Duodenal mucosa (tissue), 2 donors: ENCODE measurements around the gene MEMO1.
"Not testable (repeated sequence)": the region's sequence is repeated elsewhere in the genome, so short reads cannot be mapped to it uniquely, and the experiment has no call there.

ENCODE experiments used
- H3K27ac ChIP-seq: one replicate; pipeline ENCODE4 v1.7.0; 2013; ENCODE audit warnings: low read depth, low read length
- H3K27me3 ChIP-seq, 2 donors: one replicate each; pipeline ENCODE4 v1.7.0; 2013; ENCODE audit warnings: low read length in 2 of 2, control low read depth in 1 of 2; ENCODE audit not compliant: insufficient read depth in 2 of 2, control insufficient read depth in 1 of 2
- H3K36me3 ChIP-seq, 2 donors: one replicate each; pipeline ENCODE4 v1.7.0; 2013; ENCODE audit warnings: low read length in 2 of 2, control low read depth in 1 of 2; ENCODE audit not compliant: insufficient read depth in 2 of 2, control insufficient read depth in 1 of 2
- H3K4me1 ChIP-seq, 2 donors: one replicate each; pipeline ENCODE4 v1.7.0; 2013; ENCODE audit warnings: low read length in 2 of 2, control low read depth in 1 of 2; ENCODE audit not compliant: insufficient read depth in 2 of 2, control insufficient read depth in 1 of 2
- H3K4me3 ChIP-seq, 2 donors: one replicate each; pipeline ENCODE4 v1.7.0; 2013; ENCODE audit warnings: low read length in 2 of 2, low read depth in 1 of 2
- H3K9ac ChIP-seq, 2 donors: one replicate each; pipeline ENCODE4 v1.7.0; 2013; ENCODE audit warnings: low read length in 2 of 2, low read depth in 1 of 2
- H3K9me3 ChIP-seq, 2 donors: one replicate each; pipeline ENCODE4 v1.7.0; 2013; ENCODE audit warnings: low read length in 2 of 2, control low read depth in 1 of 2; ENCODE audit not compliant: control insufficient read depth in 1 of 2

Gene MEMO1

DNA sequence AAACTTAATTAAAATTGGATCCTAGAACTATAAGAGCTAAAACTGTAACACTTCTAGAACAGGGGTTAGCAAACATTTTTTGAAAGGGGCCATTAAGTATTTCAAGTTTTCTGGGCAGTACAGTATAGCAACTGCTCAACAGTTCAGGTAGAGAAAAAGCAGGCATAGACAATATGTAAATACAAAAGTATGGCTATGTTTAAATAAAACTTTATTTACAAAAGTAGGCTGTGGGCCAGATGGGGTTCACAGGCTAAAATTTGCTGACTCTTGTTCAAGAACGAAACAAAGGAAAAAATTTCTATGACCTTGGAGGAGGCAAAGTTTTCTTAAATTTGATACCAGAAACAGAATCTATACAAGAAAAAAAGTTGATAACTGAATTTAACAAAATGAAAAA, 114.5 kb downstream of the MEMO1 start:
- peaks cover 0 to 7% of the 10 kb centered on the region in 2 donors for H3K36me3 ChIP-seq
- no peaks in the 10 kb centered on the region for H3K27me3 ChIP-seq
- peaks cover 0 to 10% of the 10 kb centered on the region in 2 donors for H3K9me3 ChIP-seq
- H3K4me1 ChIP-seq: no peaks in the 10 kb centered on the region
- H3K27ac ChIP-seq: no peak overlapping the region
- H3K4me3 ChIP-seq: no peak overlapping the region
- no peak overlapping the region for H3K9ac ChIP-seq

DNA sequence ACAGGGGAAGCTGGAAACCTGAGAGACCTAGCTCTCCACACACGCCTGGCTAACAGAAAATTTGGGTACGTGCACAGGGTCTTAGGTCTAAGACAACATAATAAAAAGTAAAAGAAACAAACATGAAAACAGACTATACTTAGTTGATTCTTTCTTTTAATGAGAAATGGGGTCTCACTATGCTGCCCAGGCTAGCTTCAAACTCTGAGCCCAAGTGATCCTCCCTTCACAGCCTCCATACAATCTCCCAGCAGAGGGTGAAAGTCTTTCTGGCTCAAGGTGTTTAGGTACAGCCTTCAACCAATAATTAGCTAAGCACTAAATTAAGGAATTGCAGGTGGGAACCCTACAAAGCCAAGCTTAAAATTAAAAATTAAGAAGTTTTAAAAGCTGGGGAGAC, 116.2 kb downstream of the MEMO1 start:
- H3K36me3 ChIP-seq: peaks cover 6 to 12% of the 10 kb centered on the region in 2 donors
- no peak overlapping the region for H3K9ac ChIP-seq
- H3K27me3 ChIP-seq: no peaks in the 10 kb centered on the region
- H3K27ac ChIP-seq: no peak overlapping the region
- H3K9me3 ChIP-seq: peaks cover 0 to 10% of the 10 kb centered on the region in 2 donors
- H3K4me3 ChIP-seq: no peak overlapping the region
- H3K4me1 ChIP-seq: no peaks in the 10 kb centered on the region

DNA sequence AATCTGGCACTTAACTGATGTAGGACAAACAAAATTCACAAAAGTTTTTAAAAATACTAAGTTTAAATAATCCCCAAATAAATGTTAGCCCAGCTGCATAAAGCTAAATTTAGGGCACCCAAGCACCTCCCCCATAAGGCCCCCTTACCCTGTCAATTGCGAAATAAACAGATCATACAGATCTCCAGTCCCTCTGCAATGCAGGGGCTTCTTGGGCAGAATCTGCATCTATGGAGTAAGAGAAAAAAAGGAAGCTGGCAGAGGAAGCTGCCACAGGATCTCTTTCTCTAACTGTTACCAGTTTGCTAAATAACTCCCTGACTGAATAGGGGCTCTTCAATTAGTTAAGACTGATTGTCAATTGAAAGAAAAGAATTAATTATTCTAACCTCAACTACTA, 117.7 kb downstream of the MEMO1 start:
- no peaks in the 10 kb centered on the region for H3K27me3 ChIP-seq
- H3K4me1 ChIP-seq: no peaks in the 10 kb centered on the region
- H3K9me3 ChIP-seq: peaks cover 0 to 5% of the 10 kb centered on the region in 2 donors
- H3K36me3 ChIP-seq: peaks cover 6 to 8% of the 10 kb centered on the region in 2 donors
- no peak overlapping the region for H3K9ac ChIP-seq
- no peak overlapping the region for H3K4me3 ChIP-seq
- no peak overlapping the region for H3K27ac ChIP-seq

DNA sequence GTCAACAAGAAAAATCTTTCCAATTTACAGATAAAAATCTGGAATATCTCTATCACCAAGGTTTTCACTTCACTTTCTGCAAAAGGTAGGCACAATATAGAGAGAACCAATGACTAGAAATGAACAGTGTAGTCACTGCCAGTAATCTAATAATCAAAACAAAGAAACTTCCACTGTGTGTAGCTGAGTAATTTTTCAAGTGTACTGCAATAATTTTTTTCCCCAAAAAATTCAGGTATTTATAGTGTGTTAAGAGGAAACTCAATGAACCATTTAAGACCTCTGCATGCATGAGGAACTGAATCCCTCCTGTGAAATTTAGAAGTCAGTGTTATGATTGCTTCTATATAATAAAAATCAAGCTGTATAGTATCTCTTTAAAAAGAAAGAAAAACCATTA, 121.8 kb downstream of the MEMO1 start:
- H3K9ac ChIP-seq: no peak overlapping the region
- H3K27ac ChIP-seq: no peak overlapping the region
- H3K4me1 ChIP-seq: no peaks in the 10 kb centered on the region

DNA sequence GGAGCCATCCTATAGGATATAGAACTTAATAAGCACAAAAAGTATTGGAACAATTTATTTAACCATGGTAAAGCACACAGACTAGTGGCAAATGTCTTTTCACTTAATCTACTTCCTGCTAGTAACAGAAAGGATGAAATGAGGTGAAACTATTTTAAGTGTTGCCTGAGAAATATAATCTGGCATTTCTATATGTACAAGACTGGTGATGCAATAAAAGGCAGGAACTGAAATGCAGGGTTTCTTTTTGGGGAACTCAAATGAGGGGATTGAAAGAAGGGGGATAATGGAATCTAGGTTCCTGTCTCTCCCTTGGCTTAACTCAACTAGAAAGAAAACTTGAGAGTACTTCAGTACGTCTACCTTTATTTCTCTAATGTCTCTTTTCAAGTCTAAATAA, 122.3 kb downstream of the MEMO1 start:
- no peaks in the 10 kb centered on the region for H3K4me1 ChIP-seq
- no peaks in the 10 kb centered on the region for H3K9me3 ChIP-seq
- no peak overlapping the region for H3K4me3 ChIP-seq
- no peak overlapping the region for H3K9ac ChIP-seq
- H3K27ac ChIP-seq: no peak overlapping the region
- H3K27me3 ChIP-seq: no peaks in the 10 kb centered on the region
- peaks cover 5 to 6% of the 10 kb centered on the region in 2 donors for H3K36me3 ChIP-seq

More for the DNA sequence above, 121.8 kb downstream of the MEMO1 start:
- no peaks in the 10 kb centered on the region for H3K27me3 ChIP-seq
- H3K9me3 ChIP-seq: no peaks in the 10 kb centered on the region
- H3K4me3 ChIP-seq: no peak overlapping the region
- peaks cover 5 to 6% of the 10 kb centered on the region in 2 donors for H3K36me3 ChIP-seq

DNA sequence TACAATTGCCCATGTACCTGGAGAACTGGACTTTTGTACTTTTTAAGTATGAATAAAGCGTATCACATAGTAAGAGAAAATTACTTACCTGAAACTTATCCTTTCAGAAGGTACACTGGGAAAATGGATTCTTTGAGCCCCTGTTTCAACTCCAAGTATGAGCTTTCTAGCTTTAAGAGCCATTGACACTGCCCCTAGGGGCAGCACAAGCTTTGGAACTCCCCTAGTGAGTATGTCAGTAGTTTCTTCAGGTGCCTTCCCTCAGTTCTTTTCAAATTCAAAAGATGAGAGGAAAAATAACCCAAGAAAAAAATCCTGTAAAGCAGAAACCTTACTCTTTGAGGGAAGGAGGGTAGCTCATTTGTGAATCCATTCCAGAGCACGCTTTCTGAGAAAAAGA, 124.1 kb downstream of the MEMO1 start:
- peaks cover 5 to 6% of the 10 kb centered on the region in 2 donors for H3K36me3 ChIP-seq
- H3K4me3 ChIP-seq: no peak overlapping the region
- H3K9ac ChIP-seq: no peak overlapping the region
- H3K27ac ChIP-seq: no peak overlapping the region
- no peaks in the 10 kb centered on the region for H3K9me3 ChIP-seq
- no peaks in the 10 kb centered on the region for H3K4me1 ChIP-seq
- H3K27me3 ChIP-seq: no peaks in the 10 kb centered on the region

DNA sequence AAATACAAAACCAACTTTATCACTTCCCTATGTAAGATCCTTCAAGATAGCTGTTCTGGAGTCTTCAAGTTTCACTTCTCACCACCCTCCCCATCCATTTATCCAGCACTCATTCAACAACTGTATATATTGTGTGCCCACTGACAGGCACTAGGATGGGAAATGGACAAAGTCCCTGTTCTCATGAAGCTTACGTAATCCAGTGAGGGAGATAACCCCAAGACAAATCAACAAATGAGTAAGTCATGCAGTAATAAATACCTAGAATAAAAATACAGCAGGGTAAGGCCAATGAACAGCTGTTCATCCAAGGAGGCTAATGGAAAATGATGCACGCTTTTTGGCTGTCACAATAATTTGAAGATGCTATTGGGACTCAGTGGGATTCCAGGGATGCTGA, 133.8 kb downstream of the MEMO1 start:
- H3K27me3 ChIP-seq: no peaks in the 10 kb centered on the region
- no peak overlapping the region for H3K27ac ChIP-seq
- H3K36me3 ChIP-seq: no peaks in the 10 kb centered on the region
- H3K4me3 ChIP-seq: no peak overlapping the region
- no peak overlapping the region for H3K9ac ChIP-seq
- H3K4me1 ChIP-seq: no peaks in the 10 kb centered on the region
- H3K9me3 ChIP-seq: no peaks in the 10 kb centered on the region

DNA sequence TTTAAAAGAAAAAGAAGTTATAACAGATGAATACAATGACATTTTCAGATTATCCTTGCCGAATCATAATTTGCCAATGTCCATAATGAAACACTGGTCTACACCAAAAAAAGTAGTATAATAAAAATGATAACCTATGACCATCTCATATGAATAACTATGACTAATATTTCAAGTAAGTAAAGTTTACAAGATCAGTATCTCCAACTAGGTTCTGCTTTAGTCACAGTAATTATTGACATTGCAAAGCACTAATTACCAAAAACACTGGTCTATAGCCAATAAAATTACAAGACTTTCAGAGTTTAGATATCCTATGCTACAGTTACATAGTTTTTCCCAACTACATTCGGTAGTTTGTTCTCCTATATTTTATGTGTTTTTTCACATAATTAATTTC, 136.7 kb downstream of the MEMO1 start:
- no peaks in the 10 kb centered on the region for H3K27me3 ChIP-seq
- H3K27ac ChIP-seq: no peak overlapping the region
- no peaks in the 10 kb centered on the region for H3K36me3 ChIP-seq
- H3K9ac ChIP-seq: no peak overlapping the region
- H3K4me3 ChIP-seq: no peak overlapping the region
- H3K4me1 ChIP-seq: no peaks in the 10 kb centered on the region
- no peaks in the 10 kb centered on the region for H3K9me3 ChIP-seq

DNA sequence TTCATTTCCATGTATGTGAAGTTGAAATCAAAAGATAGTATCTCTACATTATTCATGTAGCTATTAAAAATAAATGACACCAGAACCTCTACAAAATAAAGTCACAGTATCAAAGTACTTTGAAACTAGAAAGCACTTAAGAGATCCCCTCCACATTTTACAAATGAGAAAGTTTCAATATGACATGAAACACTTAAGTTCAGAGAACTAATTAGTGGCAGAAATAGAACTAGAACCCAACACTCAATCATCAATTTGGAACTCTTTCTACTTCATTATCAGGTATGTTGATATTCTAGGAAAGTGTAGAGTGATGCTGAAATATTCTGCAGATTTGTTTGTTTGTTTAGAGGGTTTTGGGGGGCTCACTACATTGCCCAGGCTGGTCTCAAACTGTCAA, 145.6 kb downstream of the MEMO1 start:
- Histone ChIP-seq H3K4me3 (no peak overlapping the region), H3K4me1 (no peaks in the 10 kb centered on the region), H3K36me3 (no peaks in the 10 kb centered on the region), H3K27ac (no peak overlapping the region), H3K9ac (no peak overlapping the region), H3K27me3 (no peaks in the 10 kb centered on the region), H3K9me3 (no peaks in the 10 kb centered on the region)

DNA sequence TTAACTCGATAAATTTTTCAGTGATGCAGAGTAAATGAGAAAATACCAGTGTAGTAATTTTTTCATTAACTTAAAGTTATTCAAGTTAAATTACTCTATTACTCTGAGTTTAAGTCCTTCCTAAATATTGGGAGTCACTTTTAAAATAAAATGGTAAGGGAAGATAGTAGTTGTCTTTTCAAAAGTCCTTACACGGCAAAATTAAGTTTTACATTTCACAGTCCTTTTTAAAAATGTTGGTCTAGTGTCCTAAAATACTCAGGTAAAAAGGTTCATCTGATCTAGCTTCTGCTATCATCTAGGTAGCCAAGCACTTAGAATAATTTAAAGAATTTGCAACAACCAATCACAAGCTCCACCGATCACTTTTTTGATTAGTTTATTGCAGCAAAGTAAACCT, 146.9 kb downstream of the MEMO1 start:
- Histone ChIP-seq H3K9me3 (no peaks in the 10 kb centered on the region), H3K4me3 (no peak overlapping the region), H3K36me3 (no peaks in the 10 kb centered on the region), H3K9ac (no peak overlapping the region), H3K4me1 (no peaks in the 10 kb centered on the region), H3K27me3 (no peaks in the 10 kb centered on the region), H3K27ac (no peak overlapping the region)

DNA sequence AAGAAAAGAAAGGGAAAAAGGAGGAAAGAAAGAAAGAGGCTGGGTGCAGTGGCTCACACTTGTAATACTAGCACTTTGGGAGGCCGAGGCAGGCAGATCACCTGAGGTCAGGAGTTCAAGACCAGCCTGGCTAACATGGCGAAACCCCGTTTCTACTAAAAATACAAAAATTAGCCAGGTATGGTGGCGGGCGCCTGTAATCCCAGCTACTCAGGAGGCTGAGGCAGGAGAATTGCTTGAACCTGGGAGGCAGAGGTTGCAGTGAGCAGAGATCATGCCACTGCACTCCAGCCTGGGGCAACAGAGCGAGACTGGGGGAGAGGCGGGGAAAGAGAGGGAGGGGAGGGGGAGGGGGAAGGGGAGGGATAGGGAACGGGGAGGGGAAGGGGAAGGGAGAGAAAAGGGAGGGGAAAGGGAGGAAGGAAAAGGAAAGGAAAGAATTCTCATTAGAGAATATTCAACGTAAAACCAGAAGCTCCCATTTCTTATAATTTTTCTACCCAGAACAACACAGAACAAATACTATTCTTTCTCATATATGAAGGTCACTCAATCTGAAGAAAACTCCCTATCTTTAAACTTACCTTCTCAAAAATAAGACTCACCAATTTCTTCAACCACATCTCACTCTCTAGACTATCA, 147.7 kb downstream of the MEMO1 start:
- not testable (repeated sequence) for H3K9me3 ChIP-seq, H3K4me3 ChIP-seq, H3K4me1 ChIP-seq, H3K36me3 ChIP-seq, H3K9ac ChIP-seq, H3K27ac ChIP-seq, H3K27me3 ChIP-seq
